NCI-H82 treated with DMSO at 0.1 percent for 48 hours (cell line): ENCODE measurements around the gene KCNQ1OT1.
A peak's percentile ranks its signal among the peaks of the same experiment; 100 is the strongest.

ENCODE experiments used
- DNase-seq: peaks from one replicate; lab custom pipeline; 2025; ENCODE audit not compliant: unreplicated experiment; lab: John Stamatoyannopoulos, UW

Gene KCNQ1OT1

DNA sequence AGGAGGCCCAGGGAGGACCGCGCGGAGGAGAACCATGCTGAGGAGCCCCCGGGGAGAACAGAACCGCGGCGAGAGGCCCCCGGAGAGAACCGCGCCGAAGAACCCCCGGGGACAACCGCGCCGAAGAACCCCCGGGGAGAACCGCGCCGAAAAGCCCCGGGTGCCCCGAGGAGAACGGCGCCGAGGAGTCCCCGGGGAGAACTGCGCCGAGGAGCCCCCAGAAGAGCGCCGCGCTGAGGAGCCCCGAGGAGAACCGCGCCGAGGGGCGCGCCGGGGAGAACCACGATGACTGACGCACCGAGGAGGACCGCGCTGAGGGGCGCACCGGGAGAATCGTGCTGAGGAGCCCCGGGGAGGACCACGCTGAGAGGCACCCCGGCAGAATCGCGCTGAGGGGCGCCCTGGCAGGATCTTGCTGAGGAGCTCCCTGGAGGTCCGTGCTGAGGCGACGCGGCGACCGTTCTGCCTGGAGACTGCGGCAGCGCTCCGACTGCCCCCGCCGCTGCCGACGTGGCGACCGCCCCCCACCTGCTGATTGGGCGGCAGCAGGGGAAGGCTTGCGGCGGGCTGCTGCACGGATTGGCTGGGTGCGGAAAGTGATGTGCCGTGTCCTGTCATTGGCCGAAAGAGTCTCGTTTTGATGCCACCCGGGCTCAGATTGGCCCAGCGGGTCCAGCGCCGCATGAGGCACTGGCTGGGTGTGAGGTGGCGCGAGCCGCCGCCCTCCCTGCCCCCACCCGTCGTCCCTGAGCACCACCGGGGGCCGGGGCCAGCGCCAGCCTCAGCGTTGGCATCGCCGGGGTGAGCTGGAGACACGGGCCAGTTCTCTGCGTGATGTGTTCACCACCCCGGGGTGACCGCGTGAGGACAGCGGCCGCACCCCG is at the start of gene KCNQ1OT1:
Gene KCNQ1OT1, minus strand, starts transcription at position 464 of the 884 bp plus-strand sequence.
- DNase-seq, result peak; percentile 51

DNA sequence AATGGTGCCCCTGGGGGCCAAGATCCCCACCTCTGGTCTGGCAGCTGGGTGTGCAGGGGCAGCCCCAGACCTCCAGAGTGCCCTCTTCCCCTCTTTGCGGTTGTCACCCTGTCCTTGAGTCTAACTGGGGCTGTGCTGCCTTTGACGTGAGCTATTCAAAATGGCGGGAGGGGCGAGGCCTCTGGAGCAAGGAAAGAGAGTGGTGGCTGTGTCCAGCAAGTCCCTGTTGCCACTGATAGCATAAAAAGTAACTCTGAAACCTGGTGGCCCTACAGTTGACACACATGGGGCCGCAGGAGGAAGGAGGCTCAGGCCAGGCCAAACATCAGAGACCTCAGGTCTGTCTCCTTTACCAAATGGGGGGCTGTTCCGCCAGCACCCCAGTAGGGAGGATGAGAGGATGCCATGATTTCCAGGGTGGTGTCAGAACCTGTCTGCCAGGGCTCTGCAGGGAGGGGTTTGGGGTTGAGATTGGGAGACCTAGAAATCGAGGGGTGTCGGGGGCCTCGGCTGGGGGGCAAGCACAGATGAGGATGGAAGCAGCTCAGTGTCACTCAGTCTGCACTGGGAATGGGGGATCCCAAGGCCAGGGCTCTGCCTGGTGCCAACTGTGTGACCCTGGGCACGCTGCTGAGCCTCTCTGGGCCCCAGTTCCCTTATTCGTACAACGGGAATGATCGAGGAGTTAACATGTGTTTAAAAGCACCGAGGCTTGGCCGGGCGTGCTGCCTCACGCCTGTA is 49.2 kb upstream of the KCNQ1OT1 start:
- no peak for DNase-seq

DNA sequence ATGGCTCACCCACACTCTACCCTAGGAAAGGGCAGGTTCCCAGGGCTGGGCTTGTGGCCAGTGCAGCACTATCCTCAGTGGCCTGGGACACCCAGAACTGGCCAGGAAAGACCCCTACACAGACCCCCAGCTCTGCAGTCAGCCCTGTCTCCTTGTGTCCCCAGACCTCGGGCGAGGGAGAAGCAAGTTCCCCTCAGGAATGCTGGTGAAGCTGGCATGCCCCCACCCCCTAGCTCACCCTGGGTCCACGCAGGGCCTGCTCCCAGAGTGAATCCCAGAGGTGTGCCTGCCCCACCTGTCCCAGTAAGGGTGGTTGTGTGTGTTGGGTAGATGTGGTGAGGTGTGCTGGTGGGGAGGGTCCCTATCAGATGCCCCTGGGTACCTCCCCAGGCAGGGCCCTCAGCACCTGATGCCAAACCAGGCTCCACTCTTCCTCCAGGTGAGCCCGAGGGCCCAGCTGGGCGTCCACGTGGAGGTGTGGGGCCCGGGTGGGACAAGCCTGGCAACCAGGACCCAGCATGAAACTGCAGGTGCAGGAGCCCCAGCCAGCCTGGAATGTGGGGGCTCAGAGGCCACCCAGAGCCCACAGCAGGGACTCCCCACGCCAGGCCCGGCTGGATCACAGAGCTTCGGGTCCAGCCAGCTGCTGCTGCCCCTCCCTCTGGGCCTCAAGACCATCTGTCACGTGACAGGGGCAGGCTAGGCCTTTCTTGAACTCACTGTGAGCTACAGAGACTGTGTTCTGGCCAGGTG is 48.4 kb upstream of the KCNQ1OT1 start:
- DNase-seq, result no peak

DNA sequence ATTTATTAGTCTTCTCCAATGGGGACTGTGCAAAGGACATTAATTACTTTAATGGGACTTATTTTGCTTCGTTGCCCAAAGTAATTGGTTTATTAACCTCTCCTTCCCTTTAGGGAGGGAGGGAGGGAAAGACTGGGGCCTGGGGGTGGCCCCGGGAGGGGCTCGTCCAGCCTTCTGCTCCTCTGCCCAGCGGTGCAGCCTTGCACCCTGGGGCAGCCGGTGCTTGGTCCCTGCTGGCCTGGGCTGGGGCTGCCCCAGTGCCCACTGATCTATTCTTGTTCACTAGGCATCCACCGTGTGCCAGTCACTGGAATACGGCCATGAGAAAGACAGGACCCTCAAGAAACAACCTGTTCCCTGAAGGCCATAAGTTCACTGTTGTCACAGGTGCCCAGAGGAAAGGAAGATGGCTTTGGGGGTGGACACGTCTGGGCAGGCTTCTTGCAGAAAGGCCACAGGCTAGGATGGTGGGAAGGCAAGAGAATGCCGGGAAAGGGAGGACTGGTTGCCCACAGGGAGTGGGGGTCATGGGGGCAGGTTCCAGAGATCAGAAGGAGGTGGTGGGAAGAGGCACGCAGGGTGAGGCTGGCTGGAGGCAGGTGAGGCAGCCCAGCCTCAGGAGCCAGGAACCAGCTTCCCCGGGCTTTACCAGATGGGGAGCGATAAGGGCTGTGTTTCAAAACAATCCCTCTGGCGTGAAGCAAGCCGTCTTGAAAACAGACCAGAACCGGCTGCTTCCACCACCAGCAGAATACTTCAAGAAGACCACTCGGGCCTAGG is 47.6 kb upstream of the KCNQ1OT1 start:
- no peak for DNase-seq

DNA sequence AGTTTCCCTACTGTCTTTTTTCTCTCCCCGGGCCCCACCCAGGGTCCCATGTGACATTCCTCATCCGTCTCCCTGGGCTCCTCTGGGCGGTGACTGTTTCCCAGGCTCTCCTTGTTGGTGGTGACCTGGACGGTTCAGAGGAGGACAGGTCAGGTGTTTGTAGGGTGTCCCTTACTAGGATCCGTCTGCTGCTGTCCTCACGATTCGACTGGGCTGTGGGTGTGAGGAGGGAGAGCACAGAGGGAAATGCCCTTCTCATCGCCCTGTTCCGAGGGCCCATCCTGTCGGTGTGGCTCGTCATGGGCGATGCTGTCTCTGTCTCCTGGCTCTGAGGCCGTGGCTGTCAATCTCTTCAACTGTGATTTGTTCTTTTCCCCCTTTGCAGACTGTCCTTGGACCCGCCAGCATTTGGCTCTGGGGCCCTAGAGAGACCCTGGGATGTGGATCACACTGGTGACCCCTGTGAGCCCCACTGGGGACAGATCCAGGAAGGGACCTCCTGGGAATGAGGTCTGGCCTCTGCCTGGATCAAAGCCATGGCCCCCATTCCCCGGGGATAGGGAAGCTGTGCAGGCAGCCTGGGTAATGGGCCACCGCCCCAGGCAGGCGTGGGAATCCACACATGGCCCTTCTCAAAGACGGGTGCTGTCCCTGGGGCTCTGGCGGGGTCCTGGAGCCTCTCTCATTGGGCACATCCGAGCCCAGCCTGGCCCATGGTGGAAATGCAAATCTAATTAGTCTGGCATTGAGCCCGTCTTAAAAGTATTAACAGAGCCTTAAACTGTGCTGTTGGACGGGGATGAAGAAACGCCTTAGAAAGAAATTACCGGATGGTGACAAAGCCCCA is 46.8 kb upstream of the KCNQ1OT1 start:
- peak; percentile 90 for DNase-seq

DNA sequence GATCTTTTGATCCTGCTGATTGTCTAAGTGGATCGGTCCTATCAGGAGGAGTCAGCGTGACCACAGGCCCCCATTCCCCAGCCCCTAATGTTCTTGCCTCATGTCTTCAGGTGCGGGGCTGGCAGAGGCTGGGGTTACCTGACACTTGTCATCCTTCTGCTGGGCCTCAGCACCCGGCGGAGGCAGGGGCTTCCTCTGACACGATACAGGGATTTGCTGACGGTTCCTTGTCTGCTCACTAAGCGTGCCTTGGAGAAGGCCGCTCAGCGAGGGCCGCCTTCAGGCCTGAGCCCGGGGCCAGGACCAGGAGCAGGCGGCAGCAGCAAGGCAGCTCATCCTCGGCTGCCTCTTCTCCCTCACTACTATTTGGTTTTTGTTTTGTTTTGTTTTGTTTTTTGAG is 45.7 kb upstream of the KCNQ1OT1 start:
- no peak for DNase-seq

DNA sequence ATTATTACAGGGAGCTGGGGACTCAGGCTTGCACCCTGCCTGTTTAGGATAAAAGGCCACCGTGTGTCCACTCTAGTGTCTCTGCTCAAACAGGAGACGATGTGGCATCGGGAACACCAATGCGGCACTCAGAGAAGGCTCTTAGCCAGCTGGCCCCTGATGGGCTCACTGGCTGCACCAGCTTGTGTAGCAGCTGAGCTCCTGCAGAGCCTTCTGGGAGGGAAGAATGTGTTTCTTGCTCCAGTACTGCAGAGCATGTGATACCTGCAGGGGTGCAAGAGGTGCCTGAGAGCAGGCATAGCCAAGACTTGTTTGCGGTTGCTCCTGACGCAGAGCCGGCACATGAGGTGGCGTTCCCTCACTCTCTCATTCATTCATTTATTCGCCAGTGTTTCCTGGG is 44.4 kb upstream of the KCNQ1OT1 start:
- DNase-seq, result no peak

DNA sequence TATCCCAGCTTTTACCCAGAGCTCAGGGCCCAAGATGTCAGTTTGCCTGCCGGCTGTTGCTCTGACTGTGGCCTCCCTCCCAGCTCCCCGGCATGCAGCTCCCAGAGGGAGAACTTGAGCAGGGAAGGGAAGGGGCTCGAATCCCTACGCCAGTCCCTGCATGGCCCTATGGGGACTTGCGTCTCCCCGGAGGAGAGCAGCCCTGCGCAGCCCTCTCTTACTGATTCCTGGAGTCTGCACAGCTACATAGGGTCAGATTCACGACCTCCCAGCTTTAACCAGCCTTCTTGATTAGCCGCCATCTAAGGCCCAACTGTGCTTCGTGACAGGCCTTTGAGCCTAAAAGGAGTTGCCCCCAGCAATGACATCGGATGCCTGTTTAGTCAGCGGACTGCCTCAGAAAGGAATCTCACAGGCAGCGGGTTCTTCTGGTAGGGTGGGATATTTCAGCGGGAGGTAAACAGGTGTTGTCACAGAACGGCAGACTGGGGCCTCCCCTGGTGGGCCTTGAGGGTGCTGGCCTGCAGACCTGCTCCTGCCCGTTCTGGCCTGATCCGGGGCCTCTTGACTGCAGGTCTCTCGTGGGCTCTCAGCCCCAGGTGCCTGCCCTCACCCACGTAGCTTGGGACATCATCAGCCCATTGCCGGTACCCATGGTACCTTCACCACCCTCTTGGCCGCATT is 43.8 kb upstream of the KCNQ1OT1 start:
- no peak for DNase-seq

DNA sequence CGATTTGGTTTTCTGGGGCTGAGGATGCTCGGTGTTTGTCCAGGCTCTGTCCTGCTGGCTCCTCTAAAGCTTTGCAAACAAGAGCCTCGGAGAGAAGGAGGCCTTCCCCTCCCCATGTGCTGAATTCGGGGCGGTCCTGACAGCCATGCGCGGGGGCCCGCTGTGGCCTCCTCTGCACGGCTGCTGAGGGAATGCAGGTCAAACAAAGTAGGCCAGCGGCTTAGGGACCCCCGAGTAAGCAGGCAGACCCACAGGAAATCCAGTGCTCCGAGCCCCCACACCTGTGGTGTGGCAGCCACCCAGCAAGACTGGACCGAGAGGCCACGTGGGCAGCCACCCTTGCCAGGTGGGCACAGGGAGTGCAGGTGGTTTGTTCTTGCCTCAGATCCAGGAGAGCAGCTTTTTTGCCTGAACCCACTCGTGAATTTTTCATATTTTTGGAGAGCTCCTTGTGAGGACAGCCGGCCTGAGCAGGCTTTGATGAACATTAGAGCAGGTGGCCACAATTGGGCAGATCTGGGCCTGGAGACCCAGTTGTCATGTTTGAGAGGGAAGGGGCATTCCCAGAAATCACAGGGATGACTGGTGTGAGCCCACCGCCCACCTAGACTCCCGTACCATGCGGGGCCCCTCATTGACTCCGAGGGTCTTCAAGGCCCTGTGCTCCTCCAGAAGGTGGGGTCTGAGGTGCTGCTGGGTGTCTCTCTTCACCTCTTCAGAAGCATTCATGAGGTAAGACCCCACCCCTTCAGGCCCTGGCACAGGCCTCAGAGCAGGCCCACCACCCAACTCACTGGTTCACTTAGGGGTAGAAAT is 43.0 kb upstream of the KCNQ1OT1 start:
- DNase-seq, result no peak

DNA sequence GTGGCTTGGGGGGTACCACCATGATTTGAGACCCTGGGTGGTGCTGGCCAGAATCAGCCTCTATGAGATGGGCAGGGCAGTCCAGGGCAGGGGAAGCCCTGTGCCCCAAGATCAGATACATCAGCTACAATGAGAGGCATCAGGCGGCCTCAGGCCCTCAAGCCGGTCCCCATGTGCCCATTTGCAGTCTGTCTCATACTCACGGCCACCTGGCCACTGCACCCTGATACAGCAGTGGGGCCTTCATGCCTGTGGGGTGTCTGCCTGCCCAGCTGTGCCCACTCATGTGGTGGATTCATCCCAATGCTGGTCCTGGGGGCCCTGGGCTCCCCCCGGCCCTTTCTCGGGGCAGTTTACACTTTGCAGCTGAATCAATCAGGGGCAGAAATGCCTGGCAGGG is 42.4 kb upstream of the KCNQ1OT1 start:
- no peak for DNase-seq

DNA sequence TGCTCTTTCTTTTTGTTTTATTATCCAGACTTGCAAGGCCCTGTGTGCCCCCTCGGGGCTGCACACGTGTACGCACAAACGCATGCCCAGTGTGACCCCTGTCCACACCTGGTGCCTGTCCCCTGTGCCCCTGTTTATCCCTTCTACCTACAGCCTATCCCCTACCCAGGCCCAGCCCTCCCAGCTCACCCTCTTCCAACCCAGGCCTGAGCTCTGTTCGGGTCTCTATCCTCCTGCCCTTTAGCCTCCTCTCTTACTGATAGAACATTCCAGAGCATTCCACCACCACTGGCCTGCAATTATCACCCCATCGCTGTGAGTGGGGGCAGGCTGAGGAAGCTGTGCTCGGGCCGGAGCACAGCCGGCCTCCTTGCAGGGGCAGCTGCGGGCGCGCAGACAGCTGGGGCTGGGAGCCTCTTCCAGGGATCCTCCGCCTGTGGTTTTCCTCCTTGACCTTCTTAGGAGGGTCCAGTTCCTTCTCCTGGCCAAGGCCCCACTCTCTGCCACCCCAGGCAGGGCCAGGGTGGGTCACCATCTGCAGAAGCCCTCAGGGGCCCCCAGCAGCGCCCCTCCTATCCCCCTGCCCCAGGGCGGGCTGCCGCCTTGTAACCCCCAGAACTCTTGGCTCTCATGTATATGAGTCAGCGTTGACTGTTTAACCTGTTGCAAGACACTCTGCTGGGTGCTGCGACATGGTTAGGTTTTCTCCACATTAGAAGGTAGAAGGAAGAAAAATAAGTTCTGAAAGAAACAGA is 41.8 kb upstream of the KCNQ1OT1 start:
- DNase-seq, result no peak

DNA sequence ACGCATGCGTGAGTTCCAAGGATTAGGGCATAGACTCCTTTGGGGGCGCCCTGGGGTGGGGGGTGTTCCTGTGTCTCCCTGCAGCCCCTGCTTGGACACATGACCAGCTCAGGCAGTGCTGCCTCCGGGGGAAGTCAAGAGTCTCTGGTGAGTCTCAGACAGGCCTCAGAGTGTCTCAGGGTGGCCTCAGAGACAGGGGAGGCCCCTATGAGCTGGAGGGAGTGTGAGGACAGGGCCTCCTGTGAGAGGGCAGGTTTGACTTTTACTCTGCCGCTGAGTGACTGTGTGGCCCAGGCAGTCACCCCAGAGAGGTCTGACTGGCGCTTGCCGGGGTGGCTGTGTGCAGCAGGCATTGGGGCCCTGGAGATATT is 41.2 kb upstream of the KCNQ1OT1 start:
- no peak for DNase-seq

DNA sequence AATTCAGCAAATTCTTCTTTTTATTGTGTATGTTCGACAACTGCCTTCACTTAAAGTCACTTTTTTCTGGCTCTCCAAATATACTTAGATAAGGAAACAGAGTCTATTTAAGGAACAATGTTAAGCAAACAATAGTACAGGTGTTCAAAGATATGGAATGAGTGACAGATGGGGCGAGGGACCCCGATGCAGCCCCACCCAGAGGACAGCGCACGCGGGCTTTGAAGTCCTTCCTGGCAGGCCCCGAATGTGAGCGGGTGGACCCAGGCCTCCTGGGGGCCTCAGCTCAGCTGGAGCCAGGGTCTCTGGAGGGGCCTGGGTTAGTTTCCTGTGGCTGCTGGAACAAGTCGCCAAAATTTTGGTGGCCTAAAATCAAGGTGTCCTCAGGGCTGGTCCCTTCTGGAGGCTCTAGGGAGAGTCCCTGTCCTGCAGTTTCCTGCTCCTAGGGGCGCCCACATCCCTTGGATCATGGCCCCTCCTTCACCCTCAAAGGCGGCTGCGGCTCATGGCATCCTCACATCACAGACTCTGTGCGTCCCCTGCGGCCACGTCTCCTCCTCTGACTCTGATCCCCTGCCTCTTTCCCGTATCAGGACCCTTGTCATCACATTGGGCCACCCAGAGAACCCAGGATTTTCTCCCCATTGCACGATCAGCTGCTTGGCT is 40.6 kb upstream of the KCNQ1OT1 start:
- no peak for DNase-seq

DNA sequence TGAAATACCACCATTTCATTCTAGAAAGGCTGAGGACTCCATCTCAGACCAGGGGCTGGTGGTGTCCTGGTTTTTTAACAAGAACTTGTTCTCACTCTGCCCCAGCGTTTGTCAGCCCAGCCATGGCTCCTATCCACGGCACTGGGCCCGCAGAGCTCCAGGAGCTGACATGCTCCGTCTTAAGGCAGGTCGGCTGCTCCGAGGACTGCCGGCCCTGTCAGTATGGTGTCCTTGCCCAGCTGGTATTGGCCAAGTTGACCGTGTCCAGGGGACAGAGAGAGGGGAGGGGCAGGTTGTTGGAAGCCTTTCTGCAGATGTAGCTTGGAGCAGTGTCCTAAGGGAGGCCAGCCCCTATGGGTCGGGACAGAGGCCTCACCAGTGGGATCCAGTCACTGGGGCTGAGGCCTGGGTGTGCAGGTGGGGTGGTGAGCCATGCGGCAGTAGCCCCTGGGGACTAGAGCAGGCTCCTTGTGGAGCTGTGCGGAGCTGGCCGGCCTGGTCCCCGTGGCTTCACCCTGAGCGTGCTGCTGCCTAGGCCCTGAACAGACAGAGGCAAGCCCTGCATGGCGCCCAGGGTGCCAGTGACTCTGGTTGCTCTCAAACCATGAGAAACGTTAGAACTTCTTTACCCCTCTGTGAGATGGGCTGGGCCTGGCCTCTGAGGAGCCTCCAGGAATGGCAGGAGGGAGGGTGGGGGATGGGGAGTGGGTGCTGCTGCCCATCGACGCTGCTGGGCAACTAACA is 39.9 kb upstream of the KCNQ1OT1 start:
- DNase-seq, result no peak

DNA sequence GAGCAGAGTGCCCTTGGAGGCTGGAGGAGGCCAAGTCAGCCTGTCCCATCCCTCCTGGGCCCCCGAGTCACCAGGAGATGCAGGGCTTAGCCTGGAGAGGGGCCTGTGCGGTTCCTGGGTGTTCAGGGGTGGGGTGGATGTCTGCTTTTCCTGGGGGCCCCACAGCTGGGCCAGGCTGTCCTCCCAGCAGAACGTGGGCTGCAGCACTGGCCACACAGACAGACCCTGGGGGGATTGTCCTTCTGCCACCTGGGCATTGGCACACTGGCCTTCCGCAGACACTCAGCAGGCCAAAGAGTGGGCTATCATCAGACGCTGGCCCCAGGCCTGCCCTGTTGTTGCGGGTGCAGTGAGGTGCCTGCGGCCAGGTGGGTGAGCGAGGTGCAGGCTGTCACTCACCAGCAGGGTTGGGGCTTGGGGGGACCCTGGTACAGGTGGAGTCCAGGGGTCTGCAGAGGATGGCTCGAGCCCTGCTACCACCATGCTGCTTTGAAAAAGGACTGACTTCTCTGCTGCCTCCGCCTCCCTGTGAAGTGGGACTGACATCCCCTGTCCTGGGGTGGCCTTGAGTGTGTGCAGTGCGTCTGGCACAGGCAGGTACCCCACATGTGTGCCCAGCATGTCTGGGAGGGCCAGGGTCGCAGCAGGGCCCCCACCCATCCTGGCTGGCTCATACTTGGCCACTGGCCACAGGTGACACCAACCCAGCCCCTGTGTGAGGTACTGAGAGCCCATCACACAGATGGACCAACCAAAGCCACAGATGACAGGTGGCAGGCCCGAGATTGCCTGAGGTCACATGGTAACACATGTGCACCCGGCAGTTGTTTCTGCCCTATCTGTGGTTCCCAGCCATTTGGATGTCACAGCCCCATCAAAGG is 39.0 kb upstream of the KCNQ1OT1 start:
- no peak for DNase-seq

DNA sequence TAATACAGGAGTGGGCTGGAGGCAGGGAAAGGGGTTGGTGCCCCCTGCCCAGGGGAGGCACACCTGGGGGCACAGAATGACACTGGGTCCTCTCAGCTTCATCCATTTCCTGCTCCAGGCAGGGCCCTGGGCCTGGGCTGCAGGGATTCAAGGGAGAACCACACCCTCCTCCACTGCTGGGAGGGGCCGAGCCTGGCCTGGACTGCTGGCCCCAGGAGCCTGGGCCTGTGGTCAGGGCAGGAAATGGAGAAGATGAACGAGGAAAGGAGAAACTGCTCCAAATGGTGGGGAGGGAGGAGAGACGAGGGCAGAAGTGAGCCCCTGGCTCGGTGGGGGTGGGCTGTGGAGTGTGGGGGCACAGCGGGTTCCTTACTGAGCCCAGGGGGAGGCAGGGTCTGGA is 38.1 kb upstream of the KCNQ1OT1 start:
- DNase-seq, result no peak
